Astrocyte of the spinal cord (primary cell): ENCODE measurements around the gene SMAD7.
A peak's percentile ranks its signal among the peaks of the same experiment; 100 is the strongest.

Experiments
- DNase-seq: peaks from one replicate; pipeline ENCODE4 v3.0.0; 2011; ENCODE audit warnings: low read depth, low spot score
- H3K4me3 ChIP-seq: 2 replicates; pipeline ENCODE4 v1.5.1; 2011; ENCODE audit warnings: low read depth, mild to moderate bottlenecking, low read length, moderate library complexity
- CTCF ChIP-seq: IDR thresholded peaks from 2 replicates; pipeline ENCODE4 v1.5.1; 2012; ENCODE audit warnings: low read depth, mild to moderate bottlenecking, low read length, inconsistent platforms
- in situ Hi-C: cut with HindIII; loops from 2 replicates; pipeline ENCODE4 v1.10.0; 2017; ENCODE audit warnings: low sequenced_read_pairs

SMAD7 gene

GRCh38 chr18:48897531-48897930, 53.2 kb downstream of the SMAD7 start:
- DNase-seq = peak; percentile 33
- in situ Hi-C loops = no loop called here
- H3K4me3 ChIP-seq = no peak overlapping the region
- no peak for TF ChIP-seq CTCF

GRCh38 chr18:48896875-48897511, 53.8 kb downstream of the SMAD7 start:
- in situ Hi-C loops = no loop called here
- DNase-seq = no peak
- TF ChIP-seq CTCF = peak; percentile 24
- no peak overlapping the region for H3K4me3 ChIP-seq

- no peak overlapping the region for H3K4me3 ChIP-seq
- TF ChIP-seq CTCF = no peak
- in situ Hi-C loops = no loop called here
- no peak for DNase-seq
Observed at GRCh38 chr18:48896326-48896874, 54.4 kb downstream of the SMAD7 start.

- no peak for TF ChIP-seq CTCF
- H3K4me3 ChIP-seq = no peak overlapping the region
- in situ Hi-C loops = no loop called here
- DNase-seq = no peak
Observed at GRCh38 chr18:48894799-48895346, 55.9 kb downstream of the SMAD7 start.

- in situ Hi-C loops = no loop called here
- no peak for TF ChIP-seq CTCF
- H3K4me3 ChIP-seq = no peak overlapping the region
- no peak for DNase-seq
Observed at GRCh38 chr18:48893608-48894600, 56.9 kb downstream of the SMAD7 start.

DNA sequence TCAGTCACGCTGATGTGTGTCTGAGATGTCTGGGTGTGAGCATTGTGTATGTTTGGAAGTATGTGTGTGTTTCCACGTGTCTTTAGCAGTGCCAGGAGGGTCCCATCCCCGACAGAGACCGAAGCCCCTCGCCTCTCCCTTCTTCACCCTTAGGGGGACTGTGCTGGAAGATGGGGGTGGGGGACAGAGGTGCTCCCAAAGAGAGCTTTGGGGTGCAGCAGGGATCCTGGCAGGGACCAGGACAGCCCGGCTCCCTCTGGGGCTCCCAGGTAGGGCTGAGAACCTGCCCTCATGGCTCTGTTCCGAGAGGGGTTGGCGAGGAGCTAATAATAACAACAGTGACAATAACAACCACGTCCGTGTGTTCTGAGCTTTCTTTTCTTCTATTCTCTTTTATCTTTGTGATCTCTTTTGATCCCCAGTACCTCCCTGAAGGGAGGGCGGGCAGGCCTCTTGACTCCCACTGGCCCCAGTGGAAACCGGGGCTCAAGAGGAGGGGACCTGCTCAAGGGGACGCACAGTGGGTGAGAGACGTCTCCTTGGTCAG, 57.6 kb downstream of the SMAD7 start:
- H3K4me3 ChIP-seq = no peak overlapping the region
- TF ChIP-seq CTCF = no peak
- in situ Hi-C loops = no loop called here
- no peak for DNase-seq
